ENCODE data around the gene ETFA. TPM values are rescaled to one million over a fixed set of nuclear protein-coding genes. Genes with fewer than 3 reads are reported as not detected.

Gene ETFA
- total and polyA plus RNA-seq, 9 of the 15 experiments (the other 6 are each of a cell fraction or from before 2014, with no cell fraction given) = 130 to 543 (median 232) TPM

- in situ Hi-C loops (cut with MboI) = no loop called here
- H4K20me1 ChIP-seq (replicated peaks; ENCODE audit: control insufficient read depth, insufficient read depth, low read length) = no peaks in the 10 kb centered on the region
- ATAC-seq (no peak), FAIRE-seq (no peak), DNase-seq (ENCODE audit: extremely low read depth in 1 of 4, low spot score in 3 of 4) (no peak)
- H3K4me2 ChIP-seq (ENCODE audit: insufficient read depth, low read length) = no peak overlapping the region
- H3K27ac ChIP-seq (ENCODE audit: extremely low read depth, low read depth, low read length) = no peak overlapping the region
- BruUV-seq (replicated peaks) = TSS peak; percentile 19
- H3K9me3 ChIP-seq (replicated peaks; ENCODE audit: control insufficient read depth, insufficient read depth, low read depth, low read length) = no peaks in the 10 kb centered on the region; the same call in 1 of the 2 replicates
- peaks cover 8% of the 10 kb centered on the region; the same call in 1 of the 3 replicates for H3K79me2 ChIP-seq (ENCODE audit: control insufficient read depth, insufficient read depth, low read length)
- peaks cover 43% of the 10 kb centered on the region; the same call in 2 of the 3 replicates for H3K36me3 ChIP-seq (ENCODE audit: control insufficient read depth, insufficient read depth, low read length)
- ChIA-PET CTCF (ENCODE audit: low intra/inter-chr PET ratio) (no interaction called here), POLR2A (interaction anchor here (2.6 kb wide), 2 partner anchors 9 kb away, joined by 10 to 18 read pairs; partner anchors contain the start of gene ISL2)
- WGBS (ENCODE audit: insufficient coverage, low coverage, missing lambda C conversion rate) = 91% methylated on average over 3 of the region's 3 CpGs
- peaks cover 0 to 18% of the 10 kb centered on the region in 2 experiments; a peak in 1 of 5 replicates for H3K4me1 ChIP-seq (replicated peaks in 1 of 2; ENCODE audit: control insufficient read depth in 2 of 2, insufficient read depth in 2 of 2, low read length in 2 of 2)
- H3K4me3 ChIP-seq = no peak overlapping the region
- intact Hi-C loops (cut with micrococcal nuclease) = no loop called here
- no peaks in the 10 kb centered on the region for H3K9me1 ChIP-seq (ENCODE audit: control insufficient read depth, insufficient read depth, low read length)
- H3K9ac ChIP-seq (ENCODE audit: insufficient read depth in 1 of 2, low read depth in 2 of 2, low read length in 2 of 2) = no peak overlapping the region
- no peak overlapping the region for H2AFZ ChIP-seq (ENCODE audit: low read depth, low read length)
- no peaks in the 10 kb centered on the region for H3K27me3 ChIP-seq (ENCODE audit: control insufficient read depth in 2 of 2, insufficient read depth in 2 of 2, low read length in 2 of 2)
- no peak for TF ChIP-seq DEAF1 (CRISPR knock-in tag; IDR thresholded peaks at IDR 0.05)
- TF ChIP-seq ZBED1 (IDR thresholded peaks at IDR 0.05) = no peak
- TF ChIP-seq ZNF347 (CRISPR knock-in tag; IDR thresholded peaks at IDR 0.05; ENCODE audit: low read depth) = no peak
- no peak for TF ChIP-seq ZNF518B (CRISPR knock-in tag; IDR thresholded peaks at IDR 0.05)
- TF ChIP-seq ZNF76 (CRISPR knock-in tag; IDR thresholded peaks at IDR 0.05; ENCODE audit: borderline replicate concordance) = no peak
- no peak for TF ChIP-seq ZNF507 (tag; conservative IDR thresholded peaks at IDR 0.05)
- TF ChIP-seq NUFIP1 (IDR thresholded peaks at IDR 0.05; ENCODE audit: partially characterized antibody) = no peak
- no peak for TF ChIP-seq RBM17 (IDR thresholded peaks at IDR 0.05; ENCODE audit: borderline replicate concordance, low read depth, low read length)
- TF ChIP-seq MYBL2 (IDR thresholded peaks at IDR 0.05; ENCODE audit: low read depth) = no peak
- TF ChIP-seq MYBL2 (CRISPR knock-in tag; IDR thresholded peaks at IDR 0.05; ENCODE audit: borderline replicate concordance) = no peak
Observed at GRCh38 chr15:76344893-76345582, 33.8 kb upstream of the ETFA start.
